ENCODE data around the gene DNAJB4. TPM values are rescaled to one million over a fixed set of nuclear protein-coding genes. Genes with fewer than 3 reads are reported as not detected.
"Not testable (repeated sequence)": the region's sequence is repeated elsewhere in the genome, so short reads cannot be mapped to it uniquely, and the experiment has no call there.

The DNAJB4 gene
- total RNA-seq, 2 experiments from 2014 or later, result 19.2 to 22.7 TPM

DNA sequence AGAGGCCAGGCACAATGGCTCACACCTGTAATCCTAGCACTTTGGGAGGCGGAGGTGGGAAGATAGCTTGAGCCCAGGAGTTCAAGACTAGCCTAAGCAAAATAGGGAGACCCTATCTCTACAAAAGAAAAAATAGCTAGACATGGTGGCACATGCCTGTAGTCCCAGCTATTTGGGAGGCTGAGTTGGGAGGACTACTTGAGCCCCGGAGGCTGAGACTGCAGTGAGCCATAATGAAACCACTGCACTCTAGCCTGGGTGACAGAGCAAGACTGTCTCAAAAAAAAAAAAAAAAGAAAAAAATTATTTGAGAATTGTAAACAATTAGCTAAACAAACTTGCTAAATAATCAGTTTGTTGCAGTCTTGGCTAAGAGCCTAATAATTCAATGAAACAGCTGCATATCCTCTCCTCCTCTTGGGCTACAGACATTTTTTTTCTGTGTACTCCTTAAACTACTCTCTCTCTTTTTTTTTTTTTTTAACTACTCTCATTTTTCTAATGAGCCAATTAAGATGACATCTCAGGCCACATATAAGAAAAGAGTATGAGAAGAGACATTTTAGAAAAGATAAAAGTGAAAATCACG is 10.5 kb upstream of the DNAJB4 start:
- DNase-seq, result no peak
- CTCF ChIA-PET, result interaction anchor here (0.7 kb wide), 1 partner anchor 26 kb away, joined by 3 read pairs; no protein-coding TSS in a partner anchor

GRCh38 chr1:77996734-77997133 is 8.0 kb upstream of the DNAJB4 start:
- ATAC-seq (ENCODE audit: poor library complexity) (no peak), DNase-seq (no peak)
- H3K4me3 Mint-ChIP-seq, result no peak overlapping the region
- H3K4me1 ChIP-seq (ENCODE audit: insufficient read depth, low read length), result no peaks in the 10 kb centered on the region
- no peak overlapping the region for H3K27ac Mint-ChIP-seq
- TF ChIP-seq CTCF (IDR thresholded peaks at IDR 0.05), result no peak
- H3K4me1 Mint-ChIP-seq (ENCODE audit: low read depth), result no peaks in the 10 kb centered on the region
- ChIA-PET CTCF (interaction anchor here (0.7 kb wide), 1 partner anchor 16 kb away, joined by 3 read pairs; no protein-coding TSS in a partner anchor), POLR2A (interaction anchor here (3.6 kb wide), 1 partner anchor 8 kb away, joined by 19 read pairs; the partner anchor contains the start of gene DNAJB4)
- H3K9me3 ChIP-seq (ENCODE audit: control insufficient read depth in 1 of 2, insufficient read depth in 1 of 2, low read length in 2 of 2), result no peaks in the 10 kb centered on the region
- H3K27ac ChIP-seq (ENCODE audit: low read depth in 1 of 2, low read length in 2 of 2), result no peak overlapping the region
- H3K36me3 Mint-ChIP-seq (ENCODE audit: low read depth), result peaks cover 11% of the 10 kb centered on the region
- H3K27me3 ChIP-seq (ENCODE audit: control insufficient read depth in 1 of 2, insufficient read depth in 2 of 2, low read length in 2 of 2), result no peaks in the 10 kb centered on the region
- no peaks in the 10 kb centered on the region for H3K36me3 ChIP-seq (ENCODE audit: insufficient read depth, low read length)
- no peaks in the 10 kb centered on the region for H3K27me3 Mint-ChIP-seq
- no peak overlapping the region for H3K4me3 ChIP-seq (ENCODE audit: low read length)
- H3K9me3 Mint-ChIP-seq, result no peaks in the 10 kb centered on the region
- intact Hi-C loops (cut with DNase I, micrococcal nuclease), result no loop called here

More for the DNA sequence above, 10.5 kb upstream of the DNAJB4 start:
- Mint-ChIP-seq H3K9me3 (no peaks in the 10 kb centered on the region), H3K27ac (no peak overlapping the region), H3K27me3 (no peaks in the 10 kb centered on the region), H3K4me1 (ENCODE audit: low read depth) (peaks cover 5% of the 10 kb centered on the region), H3K36me3 (ENCODE audit: low read depth) (peaks cover 15% of the 10 kb centered on the region), H3K4me3 (no peak overlapping the region)
- no peaks in the 10 kb centered on the region for H3K36me3 ChIP-seq (ENCODE audit: insufficient read depth, low read length)
- no peak for TF ChIP-seq CTCF (IDR thresholded peaks at IDR 0.05)
- H3K27me3 ChIP-seq (ENCODE audit: control insufficient read depth in 1 of 2, insufficient read depth in 2 of 2, low read length in 2 of 2), result no peaks in the 10 kb centered on the region
- H3K4me3 ChIP-seq (ENCODE audit: low read length), result no peak overlapping the region
- POLR2A ChIA-PET, result interaction anchor here (1.0 to 3.6 kb wide), 3 partner anchors 11 to 16 kb away, joined by 3 to 19 read pairs (median 9); partner anchors contain the start of genes DNAJB4 and FUBP1
- intact Hi-C loops (cut with DNase I, micrococcal nuclease), result no loop called here
- ATAC-seq (ENCODE audit: poor library complexity), result no peak
- H3K4me1 ChIP-seq (ENCODE audit: insufficient read depth, low read length), result no peaks in the 10 kb centered on the region
- no peaks in the 10 kb centered on the region for H3K9me3 ChIP-seq (ENCODE audit: control insufficient read depth in 1 of 2, insufficient read depth in 1 of 2, low read length in 2 of 2)
- no peak overlapping the region for H3K27ac ChIP-seq (ENCODE audit: low read depth in 1 of 2, low read length in 2 of 2)

GRCh38 chr1:78000536-78000935 is 4.2 kb upstream of the DNAJB4 start:
- H3K9me3 ChIP-seq (ENCODE audit: control insufficient read depth in 1 of 2, insufficient read depth in 1 of 2, low read length in 2 of 2); H3K4me3 Mint-ChIP-seq; H3K27ac Mint-ChIP-seq; H3K27me3 Mint-ChIP-seq; H3K4me1 ChIP-seq (ENCODE audit: insufficient read depth, low read length); DNase-seq; ATAC-seq (ENCODE audit: poor library complexity); H3K36me3 Mint-ChIP-seq (ENCODE audit: low read depth); H3K36me3 ChIP-seq (ENCODE audit: insufficient read depth, low read length); H3K9me3 Mint-ChIP-seq; H3K27me3 ChIP-seq (ENCODE audit: control insufficient read depth in 1 of 2, insufficient read depth in 2 of 2, low read length in 2 of 2); H3K27ac ChIP-seq (ENCODE audit: low read depth in 1 of 2, low read length in 2 of 2); H3K4me3 ChIP-seq (ENCODE audit: low read length): not testable (repeated sequence)
- H3K4me1 Mint-ChIP-seq (ENCODE audit: low read depth), result peaks cover 20% of the 10 kb centered on the region
- POLR2A ChIA-PET, result interaction anchor here (1.3 to 9.3 kb wide), 2 partner anchors 21 to 29 kb away, joined by 7 to 419 read pairs; partner anchors contain the start of gene FUBP1
- intact Hi-C loops (cut with DNase I, micrococcal nuclease), result loop anchor here in 1 of 2 experiments (10.0 kb wide), 3 partner anchors 236 to 1926 kb away; partner anchors contain the start of genes IFI44 and ST6GALNAC3
- CTCF ChIA-PET, result interaction anchor here (1.3 to 2.0 kb wide), 2 partner anchors 20 to 22 kb away, joined by 3 to 8 read pairs; partner anchors contain the start of gene FUBP1
